ENCODE data around the gene SMS.

SMS gene

GRCh38 chrX:21990832-21991231, 50.3 kb downstream of the SMS start:
- CTCF ChIA-PET: no interaction called here
- Histone ChIP-seq H3K4me1 (ENCODE audit: control extremely low read depth in 1 of 4, control insufficient read depth in 4 of 4, insufficient read depth in 4 of 4, low read length in 3 of 4) (peaks cover 0 to 13% (median 6%) of the 10 kb centered on the region in 4 experiments), H3K27ac (ENCODE audit: insufficient read depth in 1 of 2, low read depth in 1 of 2, low read length in 2 of 2, poor library complexity in 1 of 2, severe bottlenecking in 2 of 2) (no peak overlapping the region), H3K4me3 (ENCODE audit: control insufficient read depth in 1 of 7, extremely low read depth in 1 of 7, insufficient read depth in 4 of 7, low read depth in 2 of 7, low read length in 6 of 7) (no peak overlapping the region), H3K9me3 (ENCODE audit: control extremely low read depth in 1 of 5, control insufficient read depth in 4 of 5, insufficient read depth in 2 of 5, low read depth in 1 of 5, low read length in 4 of 5) (no peaks in the 10 kb centered on the region), H3K27me3 (replicated peaks in 2 of 5; ENCODE audit: control insufficient read depth in 4 of 5, insufficient read depth in 5 of 5, low read length in 4 of 5) (no peaks in the 10 kb centered on the region), H3K36me3 (ENCODE audit: control insufficient read depth in 4 of 4, insufficient read depth in 4 of 4, low read length in 3 of 4) (peaks cover 0 to 17% (median 7%) of the 10 kb centered on the region in 4 experiments)
- DNase-seq: no peak
- POLR2A ChIA-PET: no interaction called here
- WGBS (ENCODE audit: insufficient coverage): 90% methylated on average over 8 of the region's 8 CpGs

- no CpG with 5 or more reads among the region's 3 CpGs for WGBS (ENCODE audit: insufficient coverage)
- CTCF ChIA-PET: no interaction called here
- Histone ChIP-seq H3K4me3 (ENCODE audit: control insufficient read depth in 1 of 7, extremely low read depth in 1 of 7, insufficient read depth in 4 of 7, low read depth in 2 of 7, low read length in 6 of 7) (no peak overlapping the region), H3K27me3 (replicated peaks in 2 of 5; ENCODE audit: control insufficient read depth in 4 of 5, insufficient read depth in 5 of 5, low read length in 4 of 5) (no peaks in the 10 kb centered on the region), H3K4me1 (ENCODE audit: control extremely low read depth in 1 of 4, control insufficient read depth in 4 of 4, insufficient read depth in 4 of 4, low read length in 3 of 4) (peaks cover 0 to 17% (median 11%) of the 10 kb centered on the region in 4 experiments), H3K36me3 (ENCODE audit: control insufficient read depth in 4 of 4, insufficient read depth in 4 of 4, low read length in 3 of 4) (peaks cover 0 to 16% (median 4%) of the 10 kb centered on the region in 4 experiments), H3K9me3 (ENCODE audit: control extremely low read depth in 1 of 5, control insufficient read depth in 4 of 5, insufficient read depth in 2 of 5, low read depth in 1 of 5, low read length in 4 of 5) (no peaks in the 10 kb centered on the region), H3K27ac (ENCODE audit: insufficient read depth in 1 of 2, low read depth in 1 of 2, low read length in 2 of 2, poor library complexity in 1 of 2, severe bottlenecking in 2 of 2) (no peak overlapping the region)
- no peak for DNase-seq
- POLR2A ChIA-PET: no interaction called here
Observed at GRCh38 chrX:21991504-21991903, 51.0 kb downstream of the SMS start.

DNA sequence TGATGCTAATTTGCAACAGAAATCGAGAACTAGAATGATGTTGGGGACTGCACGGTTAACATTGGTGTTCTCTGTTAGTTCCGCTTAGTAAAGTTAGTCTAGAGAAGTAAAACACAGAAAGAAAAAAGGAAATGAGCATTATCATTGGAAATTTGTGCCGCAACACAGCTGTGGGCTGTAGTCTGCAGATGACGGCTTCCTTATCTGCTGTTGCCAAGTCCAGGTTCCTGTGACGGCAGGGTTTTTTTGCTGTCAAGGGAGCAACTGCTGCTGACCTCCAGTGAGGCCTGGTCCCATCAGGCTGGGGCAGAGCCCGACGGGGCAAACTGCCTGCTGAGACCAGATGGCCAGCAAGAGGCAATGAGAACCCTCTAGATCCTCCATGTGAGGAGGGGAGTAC, 52.8 kb downstream of the SMS start:
- ChIA-PET POLR2A (no interaction called here), CTCF (interaction anchor here (1.4 kb wide), 1 partner anchor 9 kb away, joined by 4 read pairs; no protein-coding TSS in a partner anchor)
- no peaks in the 10 kb centered on the region for H3K9me3 ChIP-seq (ENCODE audit: control extremely low read depth in 1 of 5, control insufficient read depth in 4 of 5, insufficient read depth in 2 of 5, low read depth in 1 of 5, low read length in 4 of 5)
- H3K27me3 ChIP-seq (replicated peaks in 2 of 5; ENCODE audit: control insufficient read depth in 4 of 5, insufficient read depth in 5 of 5, low read length in 4 of 5): no peaks in the 10 kb centered on the region
- peak overlapping the region; percentile 42 to 58 for H3K27ac ChIP-seq (ENCODE audit: insufficient read depth in 1 of 2, low read depth in 1 of 2, low read length in 2 of 2, poor library complexity in 1 of 2, severe bottlenecking in 2 of 2)
- H3K4me3 ChIP-seq (ENCODE audit: control insufficient read depth in 1 of 7, extremely low read depth in 1 of 7, insufficient read depth in 4 of 7, low read depth in 2 of 7, low read length in 6 of 7): no peak overlapping the region
- 59% methylated on average over 8 of the region's 8 CpGs for WGBS (ENCODE audit: insufficient coverage)
- peak; percentile 58 to 82 (median 72) for DNase-seq
- peaks cover 0 to 19% (median 13%) of the 10 kb centered on the region in 4 experiments for H3K4me1 ChIP-seq (ENCODE audit: control extremely low read depth in 1 of 4, control insufficient read depth in 4 of 4, insufficient read depth in 4 of 4, low read length in 3 of 4)
- peaks cover 0 to 9% (median 3%) of the 10 kb centered on the region in 4 experiments for H3K36me3 ChIP-seq (ENCODE audit: control insufficient read depth in 4 of 4, insufficient read depth in 4 of 4, low read length in 3 of 4)

GRCh38 chrX:21996872-21997455, 56.5 kb downstream of the SMS start:
- H3K4me1 ChIP-seq (ENCODE audit: control extremely low read depth in 1 of 4, control insufficient read depth in 4 of 4, insufficient read depth in 4 of 4, low read length in 3 of 4): peaks cover 0 to 19% (median 13%) of the 10 kb centered on the region in 4 experiments
- H3K27ac ChIP-seq (ENCODE audit: insufficient read depth in 1 of 2, low read depth in 1 of 2, low read length in 2 of 2, poor library complexity in 1 of 2, severe bottlenecking in 2 of 2): peak overlapping the region in 1 of 2 experiments; percentile 60
- no peaks in the 10 kb centered on the region for H3K9me3 ChIP-seq (ENCODE audit: control extremely low read depth in 1 of 5, control insufficient read depth in 4 of 5, insufficient read depth in 2 of 5, low read depth in 1 of 5, low read length in 4 of 5)
- peaks cover 0 to 7% (median 0%) of the 10 kb centered on the region in 4 experiments for H3K36me3 ChIP-seq (ENCODE audit: control insufficient read depth in 4 of 4, insufficient read depth in 4 of 4, low read length in 3 of 4)
- H3K4me3 ChIP-seq (ENCODE audit: control insufficient read depth in 1 of 7, extremely low read depth in 1 of 7, insufficient read depth in 4 of 7, low read depth in 2 of 7, low read length in 6 of 7): no peak overlapping the region
- no peaks in the 10 kb centered on the region for H3K27me3 ChIP-seq (replicated peaks in 2 of 5; ENCODE audit: control insufficient read depth in 4 of 5, insufficient read depth in 5 of 5, low read length in 4 of 5)
- ChIA-PET POLR2A (no interaction called here), CTCF (interaction anchor here (0.6 to 1.4 kb wide), 2 partner anchors 10 to 22 kb away, joined by 3 to 4 read pairs; no protein-coding TSS in a partner anchor)
- 82% methylated on average over 8 of the region's 10 CpGs for WGBS (ENCODE audit: insufficient coverage)
- DNase-seq: peak; percentile 71 to 91 (median 86)

DNA sequence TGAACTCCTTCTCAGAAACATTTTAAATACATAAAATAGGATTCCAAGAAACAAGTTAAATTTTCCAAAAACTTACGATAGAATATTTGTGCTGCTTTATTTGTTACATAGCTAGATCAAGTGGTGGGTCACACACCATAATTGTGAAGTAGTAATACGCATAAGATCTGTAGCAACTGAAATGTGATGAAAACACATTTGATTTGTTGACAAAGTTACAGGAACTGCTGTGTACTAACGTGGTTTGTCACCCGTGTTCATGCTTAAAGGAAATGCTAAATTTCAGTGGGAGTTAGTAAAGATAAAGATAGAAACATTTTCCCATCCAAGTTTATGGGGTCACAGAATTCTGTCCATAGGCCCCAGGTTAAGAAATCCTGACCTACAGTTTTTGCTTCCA, 57.5 kb downstream of the SMS start:
- Histone ChIP-seq H3K4me3 (ENCODE audit: control insufficient read depth in 1 of 7, extremely low read depth in 1 of 7, insufficient read depth in 4 of 7, low read depth in 2 of 7, low read length in 6 of 7) (no peak overlapping the region), H3K4me1 (ENCODE audit: control extremely low read depth in 1 of 4, control insufficient read depth in 4 of 4, insufficient read depth in 4 of 4, low read length in 3 of 4) (peaks cover 0 to 13% (median 9%) of the 10 kb centered on the region in 4 experiments), H3K27me3 (replicated peaks in 2 of 5; ENCODE audit: control insufficient read depth in 4 of 5, insufficient read depth in 5 of 5, low read length in 4 of 5) (no peaks in the 10 kb centered on the region), H3K27ac (ENCODE audit: insufficient read depth in 1 of 2, low read depth in 1 of 2, low read length in 2 of 2, poor library complexity in 1 of 2, severe bottlenecking in 2 of 2) (no peak overlapping the region), H3K9me3 (ENCODE audit: control extremely low read depth in 1 of 5, control insufficient read depth in 4 of 5, insufficient read depth in 2 of 5, low read depth in 1 of 5, low read length in 4 of 5) (no peaks in the 10 kb centered on the region), H3K36me3 (ENCODE audit: control insufficient read depth in 4 of 4, insufficient read depth in 4 of 4, low read length in 3 of 4) (peaks cover 0 to 7% (median 0%) of the 10 kb centered on the region in 4 experiments)
- POLR2A ChIA-PET: interaction anchor here (0.6 kb wide), 1 partner anchor 70 kb away, joined by 3 read pairs; no protein-coding TSS in a partner anchor
- no peak for DNase-seq
- CTCF ChIA-PET: no interaction called here
- WGBS (ENCODE audit: insufficient coverage): 94% methylated on average over 2 of the region's 4 CpGs

DNA sequence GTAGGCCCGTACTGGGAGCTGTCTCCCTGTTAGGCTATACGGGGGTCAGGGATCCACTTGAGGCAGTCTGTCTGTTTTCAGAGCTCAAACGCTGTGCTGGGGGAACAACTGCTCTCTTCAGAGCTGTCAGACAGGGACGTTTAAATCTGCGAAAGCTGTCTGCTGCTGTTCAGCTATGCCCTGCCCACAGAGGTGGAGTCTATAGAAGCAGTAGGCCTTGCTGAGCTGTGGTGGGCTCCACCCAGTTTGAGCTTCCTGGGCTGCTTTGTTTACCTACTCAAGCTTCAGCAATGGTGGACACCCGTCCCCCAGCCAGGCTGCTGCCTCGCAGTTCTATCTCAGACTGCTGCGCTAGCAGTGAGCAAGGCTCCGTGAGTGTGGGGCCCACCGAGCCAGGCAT, 64.4 kb downstream of the SMS start:
- Histone ChIP-seq H3K4me1 (ENCODE audit: control extremely low read depth in 1 of 4, control insufficient read depth in 4 of 4, insufficient read depth in 4 of 4, low read length in 3 of 4) (no peaks in the 10 kb centered on the region), H3K9me3 (ENCODE audit: control extremely low read depth in 1 of 5, control insufficient read depth in 4 of 5, insufficient read depth in 2 of 5, low read depth in 1 of 5, low read length in 4 of 5) (no peaks in the 10 kb centered on the region), H3K27ac (ENCODE audit: insufficient read depth in 1 of 2, low read depth in 1 of 2, low read length in 2 of 2, poor library complexity in 1 of 2, severe bottlenecking in 2 of 2) (no peak overlapping the region), H3K4me3 (ENCODE audit: control insufficient read depth in 1 of 7, extremely low read depth in 1 of 7, insufficient read depth in 4 of 7, low read depth in 2 of 7, low read length in 6 of 7) (no peak overlapping the region), H3K36me3 (ENCODE audit: control insufficient read depth in 4 of 4, insufficient read depth in 4 of 4, low read length in 3 of 4) (no peaks in the 10 kb centered on the region), H3K27me3 (replicated peaks in 2 of 5; ENCODE audit: control insufficient read depth in 4 of 5, insufficient read depth in 5 of 5, low read length in 4 of 5) (peaks cover 0 to 3% (median 0%) of the 10 kb centered on the region in 5 experiments)
- CTCF ChIA-PET: interaction anchor here (0.6 kb wide), 1 partner anchor 189 kb away, joined by 3 read pairs; no protein-coding TSS in a partner anchor
- POLR2A ChIA-PET: no interaction called here
- WGBS (ENCODE audit: insufficient coverage): 90% methylated on average over 9 of the region's 10 CpGs
- no peak for DNase-seq

DNA sequence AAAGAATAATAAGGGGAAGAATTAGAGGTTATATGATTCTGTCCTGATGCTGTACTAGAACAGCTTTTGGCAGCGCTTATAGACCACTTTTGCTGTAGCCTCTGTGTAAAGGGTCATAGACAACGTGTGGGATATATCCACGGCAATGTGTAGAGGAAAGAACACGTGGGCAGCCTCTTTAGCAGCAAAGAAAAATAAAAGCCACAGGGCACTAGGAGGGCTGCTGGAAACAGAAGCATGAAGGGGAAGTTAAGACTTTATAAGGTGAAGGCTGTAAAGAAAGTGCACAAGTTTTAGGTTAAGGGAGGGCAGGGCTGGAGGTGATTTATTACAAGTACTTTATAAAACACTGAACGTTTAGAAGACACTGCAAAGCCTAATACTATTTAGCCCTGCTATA, 71.5 kb downstream of the SMS start:
- H3K27ac ChIP-seq (ENCODE audit: insufficient read depth in 1 of 2, low read depth in 1 of 2, low read length in 2 of 2, poor library complexity in 1 of 2, severe bottlenecking in 2 of 2): no peak overlapping the region
- H3K9me3 ChIP-seq (ENCODE audit: control extremely low read depth in 1 of 5, control insufficient read depth in 4 of 5, insufficient read depth in 2 of 5, low read depth in 1 of 5, low read length in 4 of 5): no peaks in the 10 kb centered on the region
- ChIA-PET CTCF (no interaction called here), POLR2A (no interaction called here)
- DNase-seq: peak in 2 of 3 donors; percentile 36 to 38
- no peak overlapping the region for H3K4me3 ChIP-seq (ENCODE audit: control insufficient read depth in 1 of 7, extremely low read depth in 1 of 7, insufficient read depth in 4 of 7, low read depth in 2 of 7, low read length in 6 of 7)
- H3K36me3 ChIP-seq (ENCODE audit: control insufficient read depth in 4 of 4, insufficient read depth in 4 of 4, low read length in 3 of 4): no peaks in the 10 kb centered on the region
- 37% methylated on average over 4 of the region's 5 CpGs for WGBS (ENCODE audit: insufficient coverage)
- H3K4me1 ChIP-seq (ENCODE audit: control extremely low read depth in 1 of 4, control insufficient read depth in 4 of 4, insufficient read depth in 4 of 4, low read length in 3 of 4): peaks cover 0 to 6% (median 0%) of the 10 kb centered on the region in 4 experiments
- H3K27me3 ChIP-seq (replicated peaks in 2 of 5; ENCODE audit: control insufficient read depth in 4 of 5, insufficient read depth in 5 of 5, low read length in 4 of 5): peaks cover 0 to 3% (median 0%) of the 10 kb centered on the region in 5 experiments
